22Rv1 (cell line): ENCODE results near the gene ERFL.

ENCODE experiments used
- H3K27ac ChIP-seq: fragments of 450-650 bp; 2 replicates; pipeline ENCODE4 v1.5.1; 2017
- ZFX ChIP-seq: fragments of 450-650 bp; IDR thresholded peaks from 2 replicates; pipeline ENCODE4 v1.6.1; 2017; ENCODE audit warnings: antibody characterized with exemption, borderline replicate concordance
- TF ChIP-seq, protein P1 (sequence below): fragments of 450-650 bp; IDR thresholded peaks from 2 replicates; pipeline ENCODE4 v1.5.1; 2017; ENCODE audit warnings: mild to moderate bottlenecking

Gene ERFL

DNA sequence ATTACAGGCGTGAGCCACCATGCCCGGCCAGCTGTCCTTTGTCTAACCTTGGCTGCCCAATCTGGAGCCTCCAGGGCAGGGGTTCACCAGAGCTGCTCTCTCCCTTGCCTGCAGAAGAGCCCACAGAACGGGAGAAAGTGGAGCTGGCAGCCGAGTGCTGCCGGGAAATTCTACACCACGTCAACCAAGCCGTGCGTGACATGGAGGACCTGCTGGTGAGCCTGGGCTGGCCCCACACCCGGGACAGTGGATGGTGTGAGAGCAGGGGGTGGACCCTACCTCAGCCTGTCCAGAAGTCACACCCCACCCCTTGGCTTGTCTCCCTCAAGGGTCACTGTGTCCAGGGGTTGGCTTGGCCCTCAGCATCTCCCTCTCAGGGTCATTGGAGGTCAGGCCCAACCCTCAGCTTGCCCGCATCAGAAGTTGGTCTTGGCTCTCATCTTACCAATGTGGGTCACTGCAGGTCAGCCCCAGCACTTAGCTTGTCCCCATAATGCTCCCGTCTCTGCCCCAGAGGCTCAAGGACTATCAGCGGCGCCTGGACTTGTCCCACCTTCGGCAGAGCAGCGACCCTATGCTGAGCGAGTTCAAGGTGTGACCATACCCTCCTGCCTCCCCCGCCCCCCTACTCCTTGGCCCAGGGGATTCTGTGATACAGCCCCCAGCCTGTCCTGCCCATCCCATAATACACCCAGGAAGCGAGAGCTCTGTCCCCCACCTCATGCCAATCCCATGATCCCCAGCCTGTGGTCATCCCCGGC lies 24.9 kb downstream of the ERFL start:
- TF ChIP-seq ZFX = no peak
- TF ChIP-seq, protein P1, sequence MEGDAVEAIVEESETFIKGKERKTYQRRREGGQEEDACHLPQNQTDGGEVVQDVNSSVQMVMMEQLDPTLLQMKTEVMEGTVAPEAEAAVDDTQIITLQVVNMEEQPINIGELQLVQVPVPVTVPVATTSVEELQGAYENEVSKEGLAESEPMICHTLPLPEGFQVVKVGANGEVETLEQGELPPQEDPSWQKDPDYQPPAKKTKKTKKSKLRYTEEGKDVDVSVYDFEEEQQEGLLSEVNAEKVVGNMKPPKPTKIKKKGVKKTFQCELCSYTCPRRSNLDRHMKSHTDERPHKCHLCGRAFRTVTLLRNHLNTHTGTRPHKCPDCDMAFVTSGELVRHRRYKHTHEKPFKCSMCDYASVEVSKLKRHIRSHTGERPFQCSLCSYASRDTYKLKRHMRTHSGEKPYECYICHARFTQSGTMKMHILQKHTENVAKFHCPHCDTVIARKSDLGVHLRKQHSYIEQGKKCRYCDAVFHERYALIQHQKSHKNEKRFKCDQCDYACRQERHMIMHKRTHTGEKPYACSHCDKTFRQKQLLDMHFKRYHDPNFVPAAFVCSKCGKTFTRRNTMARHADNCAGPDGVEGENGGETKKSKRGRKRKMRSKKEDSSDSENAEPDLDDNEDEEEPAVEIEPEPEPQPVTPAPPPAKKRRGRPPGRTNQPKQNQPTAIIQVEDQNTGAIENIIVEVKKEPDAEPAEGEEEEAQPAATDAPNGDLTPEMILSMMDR = no peak
- peak overlapping the region; percentile 78 for H3K27ac ChIP-seq

DNA sequence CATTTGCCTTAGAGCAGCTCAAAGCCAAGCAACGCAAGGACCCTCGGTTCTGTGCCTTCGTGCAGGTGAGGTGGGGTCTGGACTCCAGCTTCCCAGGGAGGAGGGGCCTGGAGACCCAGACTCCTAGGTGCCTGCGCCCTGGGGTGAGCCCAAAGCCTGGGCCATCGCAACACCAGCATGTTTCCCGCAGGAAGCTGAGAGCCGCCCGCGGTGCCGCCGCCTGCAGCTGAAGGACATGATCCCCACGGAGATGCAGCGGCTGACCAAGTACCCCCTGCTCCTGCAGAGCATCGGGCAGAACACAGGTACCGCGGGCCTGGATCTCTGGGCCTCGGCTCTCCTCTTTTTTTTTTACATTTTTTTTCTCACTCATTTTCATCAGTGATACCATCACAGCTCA lies 25.7 kb downstream of the ERFL start:
- no peak for TF ChIP-seq ZFX
- TF ChIP-seq, protein P1 = no peak
- H3K27ac ChIP-seq = no peak overlapping the region

DNA sequence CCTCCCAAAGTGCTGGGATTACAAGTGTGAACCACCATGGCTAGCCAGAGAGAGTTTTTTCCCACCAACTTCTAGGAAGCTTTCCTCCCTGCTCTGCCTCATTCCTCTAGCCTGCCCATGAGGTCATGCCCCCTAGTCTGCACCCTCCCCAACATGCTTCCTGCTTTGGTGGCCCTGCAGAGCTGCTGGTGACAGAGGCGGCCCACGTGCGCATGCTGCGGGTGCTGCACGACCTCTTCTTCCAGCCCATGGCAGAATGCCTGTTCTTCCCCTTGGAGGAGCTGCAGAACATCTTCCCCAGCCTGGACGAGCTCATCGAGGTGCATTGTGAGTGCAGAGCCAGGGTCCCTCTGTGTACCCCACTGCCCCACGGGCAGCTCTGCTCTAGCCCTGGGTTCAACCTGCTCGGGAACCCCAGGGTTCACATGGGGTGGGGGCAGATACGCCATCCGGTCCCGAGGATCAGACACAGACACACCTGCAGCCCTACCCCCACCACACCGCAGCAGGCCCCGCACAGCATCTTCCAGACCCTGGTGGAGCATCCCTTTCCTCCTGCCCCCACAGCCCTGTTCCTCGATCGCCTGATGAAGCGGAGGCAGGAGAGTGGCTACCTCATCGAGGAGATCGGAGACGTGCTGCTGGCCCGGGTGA lies 26.4 kb downstream of the ERFL start:
- TF ChIP-seq ZFX = no peak
- TF ChIP-seq, protein P1 = no peak
- no peak overlapping the region for H3K27ac ChIP-seq

DNA sequence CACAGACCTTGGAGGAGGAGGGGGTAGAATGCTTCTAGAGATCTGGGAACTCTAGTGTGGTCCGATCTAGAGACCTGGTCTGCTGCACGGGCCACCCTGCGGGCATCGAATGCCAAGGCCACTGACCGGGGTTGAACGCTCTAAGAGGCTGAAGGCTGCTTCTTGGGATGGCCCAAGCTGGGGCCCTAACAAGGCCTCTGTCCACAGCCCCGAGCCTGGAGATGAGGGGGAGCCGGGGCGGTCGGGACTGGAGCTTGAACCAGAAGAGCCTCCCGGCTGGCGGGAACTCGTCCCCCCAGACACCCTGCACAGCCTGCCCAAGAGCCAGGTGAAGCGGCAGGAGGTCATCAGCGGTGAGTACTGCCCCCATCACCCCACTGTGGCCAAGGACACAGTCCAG lies 30.0 kb downstream of the ERFL start:
- no peak overlapping the region for H3K27ac ChIP-seq
- no peak for TF ChIP-seq ZFX
- TF ChIP-seq, protein P1 = no peak

DNA sequence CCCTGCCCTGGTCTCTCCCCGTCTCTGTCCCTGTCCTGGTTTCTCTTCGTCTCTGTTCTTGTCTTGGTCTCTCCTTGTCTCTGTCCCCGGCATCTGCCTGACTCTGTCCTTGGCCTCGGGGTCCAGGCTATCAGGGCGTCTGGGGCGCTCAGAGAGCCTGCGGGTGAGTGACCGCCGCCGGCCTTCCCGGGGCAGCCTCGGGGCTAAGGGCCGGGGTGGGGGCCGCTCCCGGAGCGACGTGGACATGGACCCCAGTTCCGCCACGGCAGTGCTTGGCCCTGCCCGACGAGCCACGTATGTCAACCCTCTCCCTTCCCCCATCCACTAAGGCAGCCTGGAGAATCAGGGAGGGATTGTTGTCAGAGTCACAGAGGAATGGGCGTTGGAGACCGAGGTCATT lies 30.4 kb downstream of the ERFL start:
- no peak for TF ChIP-seq ZFX
- TF ChIP-seq, protein P1 = no peak
- H3K27ac ChIP-seq = no peak overlapping the region

DNA sequence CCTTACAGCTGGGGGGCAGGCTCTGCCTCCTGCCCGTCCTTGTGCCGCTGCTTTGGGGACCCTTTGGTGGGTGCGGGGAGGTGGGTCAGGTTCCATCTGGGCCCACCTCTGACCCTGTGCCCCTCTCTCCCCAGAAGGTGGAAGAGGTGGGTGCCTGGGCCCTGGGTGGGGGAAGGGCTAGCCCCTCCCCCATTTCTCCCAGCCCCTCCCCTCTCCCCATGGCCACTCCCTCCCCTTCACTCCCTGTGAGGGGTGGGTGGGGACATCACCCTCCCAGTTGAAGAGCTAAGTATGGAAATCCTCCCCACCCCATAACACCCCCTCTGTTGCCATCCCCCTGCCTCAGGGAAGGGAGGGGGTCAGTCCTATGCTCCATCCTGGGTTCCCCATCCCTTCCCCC lies 31.1 kb downstream of the ERFL start:
- no peak for TF ChIP-seq ZFX
- TF ChIP-seq, protein P1 = no peak
- no peak overlapping the region for H3K27ac ChIP-seq

DNA sequence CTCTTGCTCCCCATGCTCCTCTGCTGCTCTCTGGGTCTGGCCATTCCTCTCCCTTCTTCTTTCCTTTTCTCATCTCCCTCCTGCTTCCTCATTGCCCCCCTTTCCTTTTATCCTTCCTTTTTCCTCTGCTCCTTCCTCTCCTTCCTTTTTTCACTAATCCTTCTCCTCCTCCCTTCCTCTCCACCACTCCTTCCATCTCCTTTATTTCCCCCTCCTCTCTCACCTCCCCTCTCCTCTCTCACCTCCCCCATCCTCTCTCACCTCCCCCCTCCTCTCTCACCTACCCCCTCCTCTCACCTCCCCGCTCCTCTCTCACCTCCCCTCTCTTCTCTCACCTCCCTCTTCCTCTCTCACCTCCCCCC lies 31.7 kb downstream of the ERFL start:
- no peak for TF ChIP-seq ZFX
- TF ChIP-seq, protein P1 = no peak
- no peak overlapping the region for H3K27ac ChIP-seq
